Measurements from ENCODE around the gene TMEM236. TPM values are rescaled to one million over a fixed set of nuclear protein-coding genes. Genes with fewer than 3 reads are reported as not detected.

TMEM236 gene
- total and polyA plus RNA-seq, 5 donors from 2014 or later = 0.10 to 0.15 (median 0.13) TPM; not detected in 2

DNA sequence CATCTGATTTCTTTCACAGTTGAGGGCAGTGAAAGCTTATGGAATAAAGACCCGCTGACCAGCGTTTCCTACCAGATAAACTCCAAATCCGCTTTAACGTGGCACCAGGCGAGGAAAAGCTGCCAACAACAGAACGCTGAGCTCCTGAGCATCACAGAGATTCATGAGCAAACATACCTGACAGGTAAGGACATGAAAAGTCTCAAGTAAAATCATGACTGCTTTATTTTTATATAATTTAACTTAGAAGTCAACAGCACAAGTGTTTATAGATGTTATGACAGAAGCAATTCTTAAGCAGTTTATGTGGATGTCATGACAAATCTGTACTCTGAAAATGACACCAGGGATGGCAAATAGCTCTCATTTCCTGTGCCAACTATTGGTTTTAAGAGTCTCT, 81.7 kb downstream of the TMEM236 start:
- Mint-ChIP-seq H3K27me3 (peaks cover 16% of the 10 kb centered on the region), H3K4me3 (no peak overlapping the region), H3K9me3 (peaks cover 0 to 1% (median 0%) of the 10 kb centered on the region in 7 donors), H3K27ac (no peak overlapping the region), H3K36me3 (no peaks in the 10 kb centered on the region), H3K4me1 (peaks cover 0 to 3% (median 1%) of the 10 kb centered on the region in 4 donors)
- H3K36me3 ChIP-seq (ENCODE audit: control insufficient read depth, insufficient read depth, low read length) = no peaks in the 10 kb centered on the region
- H3K27ac ChIP-seq (ENCODE audit: insufficient read depth, low read length, poor library complexity, severe bottlenecking) = no peak overlapping the region
- DNase-seq (no peak), ATAC-seq (ENCODE audit: low read depth in 2 of 2) (no peak)
- H3K27me3 ChIP-seq (ENCODE audit: control insufficient read depth, insufficient read depth, low read length) = peaks cover 2% of the 10 kb centered on the region
- no peaks in the 10 kb centered on the region for H3K4me1 ChIP-seq (ENCODE audit: control insufficient read depth, insufficient read depth, low read length, poor library complexity, severe bottlenecking)
- H3K9me3 ChIP-seq (ENCODE audit: control insufficient read depth in 2 of 2, low read length in 2 of 2) = no peaks in the 10 kb centered on the region
- H3K4me3 ChIP-seq (ENCODE audit: low read depth, low read length) = no peak overlapping the region

DNA sequence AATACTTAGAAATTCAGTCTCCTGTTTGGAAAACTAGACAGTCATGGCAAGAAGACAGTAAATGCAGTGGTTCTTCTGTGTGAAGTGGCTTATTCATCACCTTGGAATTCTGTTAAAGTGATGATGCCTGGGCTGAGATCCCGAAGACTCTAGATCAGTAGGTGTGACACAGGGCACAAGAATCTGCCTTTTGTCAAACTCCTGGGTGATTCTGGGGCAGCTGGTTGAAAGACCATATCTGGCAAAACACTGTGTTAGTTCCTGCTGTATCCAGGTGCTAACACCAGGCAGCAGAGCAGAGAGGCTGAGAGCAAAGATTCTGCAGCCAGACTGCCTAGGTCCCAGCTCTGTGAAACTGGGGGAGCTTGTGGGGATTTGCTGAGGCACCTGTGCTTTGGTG, 83.7 kb downstream of the TMEM236 start:
- Mint-ChIP-seq H3K4me3 (no peak overlapping the region), H3K4me1 (peaks cover 0 to 3% (median 1%) of the 10 kb centered on the region in 4 donors), H3K27me3 (peaks cover 13% of the 10 kb centered on the region), H3K9me3 (no peaks in the 10 kb centered on the region), H3K27ac (no peak overlapping the region), H3K36me3 (no peaks in the 10 kb centered on the region)
- ATAC-seq (ENCODE audit: low read depth in 2 of 2) (no peak), DNase-seq (no peak)
- no peaks in the 10 kb centered on the region for H3K36me3 ChIP-seq (ENCODE audit: control insufficient read depth, insufficient read depth, low read length)
- H3K4me1 ChIP-seq (ENCODE audit: control insufficient read depth, insufficient read depth, low read length, poor library complexity, severe bottlenecking) = no peaks in the 10 kb centered on the region
- no peak overlapping the region for H3K27ac ChIP-seq (ENCODE audit: insufficient read depth, low read length, poor library complexity, severe bottlenecking)
- H3K4me3 ChIP-seq (ENCODE audit: low read depth, low read length) = no peak overlapping the region
- peaks cover 2% of the 10 kb centered on the region for H3K27me3 ChIP-seq (ENCODE audit: control insufficient read depth, insufficient read depth, low read length)
- no peaks in the 10 kb centered on the region for H3K9me3 ChIP-seq (ENCODE audit: control insufficient read depth in 2 of 2, low read length in 2 of 2)

DNA sequence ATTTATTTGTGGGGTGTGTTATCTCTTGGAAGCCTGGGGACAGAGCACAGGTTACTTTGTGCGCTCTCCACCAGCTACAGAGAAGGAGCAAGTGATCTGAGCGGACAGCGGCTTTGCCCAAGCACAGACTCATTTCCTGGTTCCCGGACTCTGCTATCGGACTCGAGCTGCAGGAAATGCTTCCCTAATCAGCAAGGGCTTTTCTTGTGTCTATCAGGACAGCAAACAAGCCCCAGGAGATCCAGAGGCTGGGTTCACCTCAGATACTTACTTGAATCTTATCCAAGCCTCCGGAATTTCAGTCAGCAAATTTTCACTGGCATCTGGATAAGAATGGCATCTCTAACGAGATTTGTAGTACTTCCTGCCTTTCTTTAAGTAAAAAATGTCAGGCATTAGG, 84.9 kb downstream of the TMEM236 start:
- H3K9me3 Mint-ChIP-seq = no peaks in the 10 kb centered on the region
- DNase-seq = no peak
- H3K27me3 Mint-ChIP-seq = peaks cover 13% of the 10 kb centered on the region
- H3K27me3 ChIP-seq (ENCODE audit: control insufficient read depth, insufficient read depth, low read length) = peaks cover 2% of the 10 kb centered on the region
- H3K36me3 ChIP-seq (ENCODE audit: control insufficient read depth, insufficient read depth, low read length) = no peaks in the 10 kb centered on the region
- ATAC-seq (ENCODE audit: low read depth in 2 of 2) = no peak
- no peaks in the 10 kb centered on the region for H3K4me1 ChIP-seq (ENCODE audit: control insufficient read depth, insufficient read depth, low read length, poor library complexity, severe bottlenecking)
- H3K4me3 ChIP-seq (ENCODE audit: low read depth, low read length) = no peak overlapping the region
- H3K36me3 Mint-ChIP-seq = no peaks in the 10 kb centered on the region
- peaks cover 0 to 3% (median 1%) of the 10 kb centered on the region in 4 donors for H3K4me1 Mint-ChIP-seq
- H3K27ac Mint-ChIP-seq = no peak overlapping the region
- H3K4me3 Mint-ChIP-seq = no peak overlapping the region
- H3K27ac ChIP-seq (ENCODE audit: insufficient read depth, low read length, poor library complexity, severe bottlenecking) = no peak overlapping the region
- no peaks in the 10 kb centered on the region for H3K9me3 ChIP-seq (ENCODE audit: control insufficient read depth in 2 of 2, low read length in 2 of 2)

DNA sequence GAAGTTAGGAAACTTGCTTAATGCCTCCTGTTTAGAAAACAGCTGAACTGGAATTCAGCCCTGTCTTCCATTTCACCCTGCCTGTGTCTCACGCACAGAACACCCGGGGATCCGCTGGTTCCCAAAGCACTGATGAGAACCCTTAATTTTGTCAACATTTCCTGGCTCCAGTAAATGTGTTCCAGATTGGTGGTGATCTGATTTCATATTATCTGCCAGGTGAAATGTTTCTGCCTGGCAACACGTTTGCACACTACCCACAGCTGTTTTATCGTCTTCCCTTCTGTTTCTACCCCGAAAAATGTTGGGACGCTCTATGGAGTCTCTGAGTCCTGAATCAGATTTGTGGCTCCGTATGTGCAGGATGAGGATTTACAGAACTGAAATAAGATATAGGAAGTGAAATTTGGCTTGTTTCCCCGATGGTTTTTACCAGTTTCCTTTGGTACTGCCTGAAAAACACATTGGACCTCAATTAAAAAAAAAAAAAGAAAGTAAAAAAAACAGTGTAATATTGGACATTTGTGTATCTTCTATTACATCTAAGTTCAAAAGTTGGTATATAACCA, 86.2 kb downstream of the TMEM236 start:
- no peak for DNase-seq
- Histone ChIP-seq H3K4me1 (ENCODE audit: control insufficient read depth, insufficient read depth, low read length, poor library complexity, severe bottlenecking) (no peaks in the 10 kb centered on the region), H3K4me3 (ENCODE audit: low read depth, low read length) (no peak overlapping the region), H3K27me3 (ENCODE audit: control insufficient read depth, insufficient read depth, low read length) (peaks cover 2% of the 10 kb centered on the region), H3K36me3 (ENCODE audit: control insufficient read depth, insufficient read depth, low read length) (no peaks in the 10 kb centered on the region), H3K27ac (ENCODE audit: insufficient read depth, low read length, poor library complexity, severe bottlenecking) (no peak overlapping the region), H3K9me3 (ENCODE audit: control insufficient read depth in 2 of 2, low read length in 2 of 2) (no peaks in the 10 kb centered on the region)
- Mint-ChIP-seq H3K4me1 (peaks cover 0 to 3% (median 1%) of the 10 kb centered on the region in 4 donors), H3K9me3 (no peaks in the 10 kb centered on the region), H3K36me3 (no peaks in the 10 kb centered on the region), H3K27ac (no peak overlapping the region), H3K27me3 (peaks cover 13% of the 10 kb centered on the region), H3K4me3 (no peak overlapping the region)
- no peak for ATAC-seq (ENCODE audit: low read depth in 2 of 2)

GRCh38 chr10:17841050-17841449, 89.0 kb downstream of the TMEM236 start:
- no peak for ATAC-seq (ENCODE audit: low read depth in 2 of 2)
- no peaks in the 10 kb centered on the region for H3K4me1 ChIP-seq (ENCODE audit: control insufficient read depth, insufficient read depth, low read length, poor library complexity, severe bottlenecking)
- DNase-seq = no peak

GRCh38 chr10:17842641-17843040, 90.6 kb downstream of the TMEM236 start:
- Mint-ChIP-seq H3K4me3 (no peak overlapping the region), H3K27ac (no peak overlapping the region), H3K36me3 (no peaks in the 10 kb centered on the region), H3K9me3 (no peaks in the 10 kb centered on the region), H3K27me3 (peaks cover 15% of the 10 kb centered on the region), H3K4me1 (peaks cover 0 to 4% (median 3%) of the 10 kb centered on the region in 4 donors)
- H3K9me3 ChIP-seq (ENCODE audit: control insufficient read depth in 2 of 2, low read length in 2 of 2) = no peaks in the 10 kb centered on the region
- no peaks in the 10 kb centered on the region for H3K27me3 ChIP-seq (ENCODE audit: control insufficient read depth, insufficient read depth, low read length)
- no peak for DNase-seq
- no peaks in the 10 kb centered on the region for H3K4me1 ChIP-seq (ENCODE audit: control insufficient read depth, insufficient read depth, low read length, poor library complexity, severe bottlenecking)
- H3K36me3 ChIP-seq (ENCODE audit: control insufficient read depth, insufficient read depth, low read length) = no peaks in the 10 kb centered on the region
- H3K4me3 ChIP-seq (ENCODE audit: low read depth, low read length) = no peak overlapping the region
- no peak for ATAC-seq (ENCODE audit: low read depth in 2 of 2)
- H3K27ac ChIP-seq (ENCODE audit: insufficient read depth, low read length, poor library complexity, severe bottlenecking) = no peak overlapping the region

More at GRCh38 chr10:17841050-17841449, 89.0 kb downstream of the TMEM236 start:
- Histone ChIP-seq H3K4me3 (ENCODE audit: low read depth, low read length) (no peak overlapping the region), H3K9me3 (ENCODE audit: control insufficient read depth in 2 of 2, low read length in 2 of 2) (no peaks in the 10 kb centered on the region), H3K27me3 (ENCODE audit: control insufficient read depth, insufficient read depth, low read length) (no peaks in the 10 kb centered on the region), H3K36me3 (ENCODE audit: control insufficient read depth, insufficient read depth, low read length) (no peaks in the 10 kb centered on the region), H3K27ac (ENCODE audit: insufficient read depth, low read length, poor library complexity, severe bottlenecking) (no peak overlapping the region)
- H3K36me3 Mint-ChIP-seq = no peaks in the 10 kb centered on the region
- no peaks in the 10 kb centered on the region for H3K9me3 Mint-ChIP-seq
- peaks cover 19% of the 10 kb centered on the region for H3K27me3 Mint-ChIP-seq
- no peak overlapping the region for H3K4me3 Mint-ChIP-seq
- H3K4me1 Mint-ChIP-seq = peaks cover 0 to 3% (median 1%) of the 10 kb centered on the region in 4 donors
- H3K27ac Mint-ChIP-seq = no peak overlapping the region

DNA sequence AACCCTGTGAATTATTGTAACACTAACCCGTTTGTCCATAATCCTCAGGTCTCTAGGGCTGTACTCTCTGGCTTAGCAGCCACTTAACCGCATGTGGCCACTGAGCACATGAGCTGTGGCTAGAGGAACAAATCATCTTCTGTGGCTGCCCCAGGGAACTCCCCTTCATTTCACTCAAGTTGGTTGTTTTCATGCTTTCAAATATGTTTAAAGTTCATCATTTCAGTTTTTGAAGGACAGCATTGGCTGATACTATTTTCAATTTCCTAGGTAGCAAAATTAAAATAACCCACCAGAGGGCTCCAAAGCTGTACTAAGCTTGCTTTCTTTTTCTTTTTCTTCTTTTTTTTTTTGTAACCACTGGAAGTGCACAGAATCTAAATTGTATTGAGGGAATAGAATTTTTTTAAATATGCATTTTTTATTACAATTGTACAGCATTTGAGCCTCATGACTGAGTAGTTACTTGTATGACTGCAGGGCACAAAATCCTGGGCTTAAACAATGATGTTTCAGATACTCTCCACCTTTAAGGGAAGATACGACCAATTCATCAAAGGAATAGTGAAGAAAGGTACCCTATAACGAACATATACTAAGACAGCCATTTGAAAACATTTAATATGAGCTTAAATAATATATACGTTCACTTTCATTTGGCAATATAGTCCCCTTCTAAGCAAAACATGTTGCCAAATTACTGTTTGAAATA, 95.7 kb downstream of the TMEM236 start:
- Mint-ChIP-seq H3K27ac (peak overlapping the region in 1 of 3 donors; percentile 21), H3K36me3 (no peaks in the 10 kb centered on the region), H3K4me1 (peaks cover 0 to 26% (median 9%) of the 10 kb centered on the region in 4 donors)

GRCh38 chr10:17848646-17849045, 96.6 kb downstream of the TMEM236 start:
- ATAC-seq (ENCODE audit: low read depth in 2 of 2) (no peak), DNase-seq (no peak)
- Histone ChIP-seq H3K36me3 (ENCODE audit: control insufficient read depth, insufficient read depth, low read length) (no peaks in the 10 kb centered on the region), H3K27me3 (ENCODE audit: control insufficient read depth, insufficient read depth, low read length) (no peaks in the 10 kb centered on the region), H3K4me1 (ENCODE audit: control insufficient read depth, insufficient read depth, low read length, poor library complexity, severe bottlenecking) (peaks cover 4% of the 10 kb centered on the region), H3K9me3 (ENCODE audit: control insufficient read depth in 2 of 2, low read length in 2 of 2) (no peaks in the 10 kb centered on the region), H3K4me3 (ENCODE audit: low read depth, low read length) (no peak overlapping the region), H3K27ac (ENCODE audit: insufficient read depth, low read length, poor library complexity, severe bottlenecking) (no peak overlapping the region)
- H3K4me3 Mint-ChIP-seq = no peak overlapping the region
- H3K27me3 Mint-ChIP-seq = peaks cover 11% of the 10 kb centered on the region
- peaks cover 0 to 26% (median 12%) of the 10 kb centered on the region in 4 donors for H3K4me1 Mint-ChIP-seq
- no peaks in the 10 kb centered on the region for H3K36me3 Mint-ChIP-seq
- H3K27ac Mint-ChIP-seq = no peak overlapping the region
- peaks cover 0 to 4% (median 0%) of the 10 kb centered on the region in 7 donors for H3K9me3 Mint-ChIP-seq

More for the DNA sequence above, 95.7 kb downstream of the TMEM236 start:
- Mint-ChIP-seq H3K4me3 (no peak overlapping the region), H3K9me3 (peaks cover 0 to 2% (median 0%) of the 10 kb centered on the region in 7 donors), H3K27me3 (peaks cover 12% of the 10 kb centered on the region)
- H3K36me3 ChIP-seq (ENCODE audit: control insufficient read depth, insufficient read depth, low read length) = no peaks in the 10 kb centered on the region
- H3K4me1 ChIP-seq (ENCODE audit: control insufficient read depth, insufficient read depth, low read length, poor library complexity, severe bottlenecking) = peaks cover 4% of the 10 kb centered on the region
- ATAC-seq (ENCODE audit: low read depth in 2 of 2) = no peak
- H3K27ac ChIP-seq (ENCODE audit: insufficient read depth, low read length, poor library complexity, severe bottlenecking) = no peak overlapping the region
- DNase-seq = peak in 2 of 3 donors; percentile 20 to 27
- H3K4me3 ChIP-seq (ENCODE audit: low read depth, low read length) = no peak overlapping the region
- H3K27me3 ChIP-seq (ENCODE audit: control insufficient read depth, insufficient read depth, low read length) = no peaks in the 10 kb centered on the region
- no peaks in the 10 kb centered on the region for H3K9me3 ChIP-seq (ENCODE audit: control insufficient read depth in 2 of 2, low read length in 2 of 2)

Data from CD4-positive, CD25-positive, alpha-beta regulatory T cell (primary cell).